Measurements from ENCODE around the gene EIF1AX. TPM values are rescaled to one million over a fixed set of nuclear protein-coding genes. Genes with fewer than 3 reads are reported as not detected.

EIF1AX gene
- total RNA-seq, 1 experiment from 2014 or later: 67.6 TPM

DNA sequence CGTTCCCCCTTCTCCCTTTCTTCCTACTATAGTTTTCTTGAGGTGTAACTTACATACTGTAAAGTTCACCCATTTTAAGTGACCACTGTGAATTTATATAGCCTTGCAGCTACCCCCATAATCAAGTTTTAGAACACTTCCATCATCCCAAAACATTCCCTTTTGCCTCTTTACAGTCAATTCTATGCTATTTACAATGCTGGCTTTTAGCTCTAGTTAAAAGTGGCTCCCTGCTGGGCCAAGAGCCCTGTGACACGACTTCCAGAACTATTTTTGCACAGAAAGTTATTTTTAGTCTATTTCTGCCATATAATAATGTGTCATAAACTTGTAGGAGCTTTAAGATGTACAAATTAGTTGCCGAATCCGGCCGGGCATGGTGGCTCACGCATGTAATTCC lies 51.8 kb downstream of the EIF1AX start:
- Histone ChIP-seq H3K27ac (ENCODE audit: low read length) (no peak overlapping the region), H3K4me1 (ENCODE audit: control insufficient read depth, insufficient read depth, low read length) (no peaks in the 10 kb centered on the region), H3K36me3 (ENCODE audit: control insufficient read depth, insufficient read depth, low read length) (no peaks in the 10 kb centered on the region), H3K27me3 (ENCODE audit: control insufficient read depth, insufficient read depth, low read length) (no peaks in the 10 kb centered on the region), H3K4me3 (ENCODE audit: low read depth in 2 of 2, low read length in 2 of 2) (no peak overlapping the region), H3K9me3 (ENCODE audit: control insufficient read depth, insufficient read depth, low read depth, low read length) (no peaks in the 10 kb centered on the region)
- CTCF ChIA-PET: no interaction called here
- POLR2A ChIA-PET: no interaction called here
- ATAC-seq (no peak), DNase-seq (ENCODE audit: low read depth, low spot score) (no peak)
- TF ChIP-seq, protein P1, sequence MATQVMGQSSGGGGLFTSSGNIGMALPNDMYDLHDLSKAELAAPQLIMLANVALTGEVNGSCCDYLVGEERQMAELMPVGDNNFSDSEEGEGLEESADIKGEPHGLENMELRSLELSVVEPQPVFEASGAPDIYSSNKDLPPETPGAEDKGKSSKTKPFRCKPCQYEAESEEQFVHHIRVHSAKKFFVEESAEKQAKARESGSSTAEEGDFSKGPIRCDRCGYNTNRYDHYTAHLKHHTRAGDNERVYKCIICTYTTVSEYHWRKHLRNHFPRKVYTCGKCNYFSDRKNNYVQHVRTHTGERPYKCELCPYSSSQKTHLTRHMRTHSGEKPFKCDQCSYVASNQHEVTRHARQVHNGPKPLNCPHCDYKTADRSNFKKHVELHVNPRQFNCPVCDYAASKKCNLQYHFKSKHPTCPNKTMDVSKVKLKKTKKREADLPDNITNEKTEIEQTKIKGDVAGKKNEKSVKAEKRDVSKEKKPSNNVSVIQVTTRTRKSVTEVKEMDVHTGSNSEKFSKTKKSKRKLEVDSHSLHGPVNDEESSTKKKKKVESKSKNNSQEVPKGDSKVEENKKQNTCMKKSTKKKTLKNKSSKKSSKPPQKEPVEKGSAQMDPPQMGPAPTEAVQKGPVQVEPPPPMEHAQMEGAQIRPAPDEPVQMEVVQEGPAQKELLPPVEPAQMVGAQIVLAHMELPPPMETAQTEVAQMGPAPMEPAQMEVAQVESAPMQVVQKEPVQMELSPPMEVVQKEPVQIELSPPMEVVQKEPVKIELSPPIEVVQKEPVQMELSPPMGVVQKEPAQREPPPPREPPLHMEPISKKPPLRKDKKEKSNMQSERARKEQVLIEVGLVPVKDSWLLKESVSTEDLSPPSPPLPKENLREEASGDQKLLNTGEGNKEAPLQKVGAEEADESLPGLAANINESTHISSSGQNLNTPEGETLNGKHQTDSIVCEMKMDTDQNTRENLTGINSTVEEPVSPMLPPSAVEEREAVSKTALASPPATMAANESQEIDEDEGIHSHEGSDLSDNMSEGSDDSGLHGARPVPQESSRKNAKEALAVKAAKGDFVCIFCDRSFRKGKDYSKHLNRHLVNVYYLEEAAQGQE (IDR thresholded peaks at IDR 0.05; ENCODE audit: insufficient read depth in 1 of 2, low read depth in 2 of 2, low read length in 1 of 2): no peak
- TF ChIP-seq, protein P2, sequence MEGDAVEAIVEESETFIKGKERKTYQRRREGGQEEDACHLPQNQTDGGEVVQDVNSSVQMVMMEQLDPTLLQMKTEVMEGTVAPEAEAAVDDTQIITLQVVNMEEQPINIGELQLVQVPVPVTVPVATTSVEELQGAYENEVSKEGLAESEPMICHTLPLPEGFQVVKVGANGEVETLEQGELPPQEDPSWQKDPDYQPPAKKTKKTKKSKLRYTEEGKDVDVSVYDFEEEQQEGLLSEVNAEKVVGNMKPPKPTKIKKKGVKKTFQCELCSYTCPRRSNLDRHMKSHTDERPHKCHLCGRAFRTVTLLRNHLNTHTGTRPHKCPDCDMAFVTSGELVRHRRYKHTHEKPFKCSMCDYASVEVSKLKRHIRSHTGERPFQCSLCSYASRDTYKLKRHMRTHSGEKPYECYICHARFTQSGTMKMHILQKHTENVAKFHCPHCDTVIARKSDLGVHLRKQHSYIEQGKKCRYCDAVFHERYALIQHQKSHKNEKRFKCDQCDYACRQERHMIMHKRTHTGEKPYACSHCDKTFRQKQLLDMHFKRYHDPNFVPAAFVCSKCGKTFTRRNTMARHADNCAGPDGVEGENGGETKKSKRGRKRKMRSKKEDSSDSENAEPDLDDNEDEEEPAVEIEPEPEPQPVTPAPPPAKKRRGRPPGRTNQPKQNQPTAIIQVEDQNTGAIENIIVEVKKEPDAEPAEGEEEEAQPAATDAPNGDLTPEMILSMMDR (IDR thresholded peaks at IDR 0.05): no peak
- TF ChIP-seq SIN3A (IDR thresholded peaks at IDR 0.05; ENCODE audit: borderline replicate concordance, insufficient read depth, low read depth, low read length) (no peak), POLR2AphosphoS5 (IDR thresholded peaks at IDR 0.05; ENCODE audit: low read depth, low read length) (no peak), TCF7L2 (IDR thresholded peaks at IDR 0.05; ENCODE audit: low read depth, low read length) (no peak)
- no TSS peak for BruUV-seq (replicated peaks)
- in situ Hi-C loops (cut with HindIII; ENCODE audit: low pct_unique_long_range_greater_than_20kb, low sequenced_read_pairs): no loop called here
- intact Hi-C loops (cut with micrococcal nuclease; ENCODE audit: unreplicated experiment): no loop called here

DNA sequence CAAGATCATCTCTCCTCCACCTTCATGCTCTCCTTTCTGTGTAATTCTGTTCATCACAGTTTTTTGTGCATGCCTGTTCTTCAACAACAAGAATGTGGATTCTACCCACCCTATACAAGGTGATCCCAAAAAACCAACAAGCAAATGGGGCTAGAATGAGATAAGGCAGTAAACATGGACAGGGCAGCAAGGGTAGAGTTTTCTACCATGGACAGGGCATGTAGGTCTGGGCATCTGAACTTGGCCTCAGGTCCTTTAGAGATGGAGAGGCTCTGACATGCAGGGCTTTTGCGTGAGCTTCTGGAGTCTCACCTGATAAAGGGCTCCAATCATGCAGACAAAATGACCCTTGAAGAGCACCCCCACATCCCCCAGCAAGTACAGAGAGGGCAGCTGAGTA lies 61.4 kb downstream of the EIF1AX start:
- in situ Hi-C loops (cut with HindIII; ENCODE audit: low pct_unique_long_range_greater_than_20kb, low sequenced_read_pairs): no loop called here
- no peaks in the 10 kb centered on the region for H3K36me3 ChIP-seq (ENCODE audit: control insufficient read depth, insufficient read depth, low read length)
- intact Hi-C loops (cut with micrococcal nuclease; ENCODE audit: unreplicated experiment): no loop called here
- no peaks in the 10 kb centered on the region for H3K27me3 ChIP-seq (ENCODE audit: control insufficient read depth, insufficient read depth, low read length)
- no peak overlapping the region for H3K4me3 ChIP-seq (ENCODE audit: low read depth in 2 of 2, low read length in 2 of 2)
- H3K4me1 ChIP-seq (ENCODE audit: control insufficient read depth, insufficient read depth, low read length): no peaks in the 10 kb centered on the region
- ATAC-seq (no peak), DNase-seq (ENCODE audit: low read depth, low spot score) (no peak)
- H3K27ac ChIP-seq (ENCODE audit: low read length): no peak overlapping the region
- no TSS peak for BruUV-seq (replicated peaks)
- TF ChIP-seq POLR2AphosphoS5 (IDR thresholded peaks at IDR 0.05; ENCODE audit: low read depth, low read length) (no peak), SIN3A (IDR thresholded peaks at IDR 0.05; ENCODE audit: borderline replicate concordance, insufficient read depth, low read depth, low read length) (no peak), TCF7L2 (IDR thresholded peaks at IDR 0.05; ENCODE audit: low read depth, low read length) (no peak)
- TF ChIP-seq, protein P2 (IDR thresholded peaks at IDR 0.05): no peak
- TF ChIP-seq, protein P1 (IDR thresholded peaks at IDR 0.05; ENCODE audit: insufficient read depth in 1 of 2, low read depth in 2 of 2, low read length in 1 of 2): no peak
- CTCF ChIA-PET: no interaction called here
- no peaks in the 10 kb centered on the region for H3K9me3 ChIP-seq (ENCODE audit: control insufficient read depth, insufficient read depth, low read depth, low read length)
- POLR2A ChIA-PET: no interaction called here

Other genes with a start within 250 kb of the EIF1AX start
- 6.0 TPM for gene BCLAF3, start 150.8 kb downstream of the EIF1AX start, total RNA-seq (2021; ENCODE audit: unreplicated experiment)
- gene MAP7D2, start 24.9 kb downstream of the EIF1AX start, total RNA-seq (2021; ENCODE audit: unreplicated experiment): 7.6 TPM
- 40.5 TPM for gene RPS6KA3, start 125.1 kb upstream of the EIF1AX start, total RNA-seq (2021; ENCODE audit: unreplicated experiment)

Measured in Panc1 (cell line).